HG02938 (cell line): ENCODE measurements around the gene ZBTB47.

Experiments used
- ATAC-seq: cut with Tn5 transposase; IDR thresholded peaks from one replicate; pipeline ENCODE4 v1.9.1; 2021; ENCODE audit warnings: mild to moderate bottlenecking, moderate library complexity; ENCODE audit not compliant: unreplicated experiment

The ZBTB47 gene

DNA sequence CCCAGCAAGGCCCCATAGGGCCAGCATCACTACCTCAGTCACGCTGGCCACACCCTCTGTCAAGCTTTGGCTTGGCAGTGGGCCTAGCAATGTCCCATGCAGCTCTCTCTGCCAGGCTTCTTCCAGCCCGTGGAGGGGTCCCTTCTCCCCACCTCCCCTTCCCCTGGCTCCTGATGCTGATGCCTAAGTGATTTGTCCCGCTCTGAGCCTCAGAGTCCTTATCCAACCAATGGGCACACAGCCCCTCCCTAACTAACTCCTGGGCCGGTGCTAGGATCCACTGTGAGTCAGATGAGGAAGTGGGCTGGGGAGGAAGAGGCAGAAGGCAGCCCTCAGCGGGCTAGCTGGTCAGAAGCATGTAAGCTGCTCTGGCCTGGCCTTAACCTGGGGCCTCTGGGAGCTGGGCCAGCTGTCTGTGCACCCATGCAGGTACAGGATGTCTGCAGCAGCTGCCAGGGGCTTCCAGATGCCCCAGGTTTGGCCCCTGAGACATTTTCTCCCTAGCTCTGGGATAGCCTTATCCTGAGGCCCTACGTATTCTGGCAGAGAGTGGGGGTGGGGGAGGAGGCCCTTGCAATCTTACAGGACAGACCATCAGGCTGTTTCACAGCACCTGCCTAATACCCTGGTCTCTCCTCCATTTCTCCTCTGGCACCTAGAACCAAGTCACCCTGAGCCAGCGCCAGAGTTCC is 740 bp upstream of the ZBTB47 start:
- ATAC-seq, result peak; percentile 70

DNA sequence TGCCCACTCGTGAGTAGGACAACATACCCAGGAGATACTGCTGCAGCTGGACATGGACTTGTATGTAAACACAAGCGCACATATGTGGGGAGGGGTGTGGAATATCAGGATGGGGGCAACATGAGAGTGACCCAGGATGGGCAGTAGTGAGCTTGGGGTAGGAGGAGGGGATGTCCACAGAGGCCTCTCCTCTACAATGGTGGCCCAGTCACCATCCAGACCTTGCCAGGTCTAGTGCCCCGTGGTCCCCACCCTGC is 266 bp upstream of the ZBTB47 start:
- no peak for ATAC-seq

DNA sequence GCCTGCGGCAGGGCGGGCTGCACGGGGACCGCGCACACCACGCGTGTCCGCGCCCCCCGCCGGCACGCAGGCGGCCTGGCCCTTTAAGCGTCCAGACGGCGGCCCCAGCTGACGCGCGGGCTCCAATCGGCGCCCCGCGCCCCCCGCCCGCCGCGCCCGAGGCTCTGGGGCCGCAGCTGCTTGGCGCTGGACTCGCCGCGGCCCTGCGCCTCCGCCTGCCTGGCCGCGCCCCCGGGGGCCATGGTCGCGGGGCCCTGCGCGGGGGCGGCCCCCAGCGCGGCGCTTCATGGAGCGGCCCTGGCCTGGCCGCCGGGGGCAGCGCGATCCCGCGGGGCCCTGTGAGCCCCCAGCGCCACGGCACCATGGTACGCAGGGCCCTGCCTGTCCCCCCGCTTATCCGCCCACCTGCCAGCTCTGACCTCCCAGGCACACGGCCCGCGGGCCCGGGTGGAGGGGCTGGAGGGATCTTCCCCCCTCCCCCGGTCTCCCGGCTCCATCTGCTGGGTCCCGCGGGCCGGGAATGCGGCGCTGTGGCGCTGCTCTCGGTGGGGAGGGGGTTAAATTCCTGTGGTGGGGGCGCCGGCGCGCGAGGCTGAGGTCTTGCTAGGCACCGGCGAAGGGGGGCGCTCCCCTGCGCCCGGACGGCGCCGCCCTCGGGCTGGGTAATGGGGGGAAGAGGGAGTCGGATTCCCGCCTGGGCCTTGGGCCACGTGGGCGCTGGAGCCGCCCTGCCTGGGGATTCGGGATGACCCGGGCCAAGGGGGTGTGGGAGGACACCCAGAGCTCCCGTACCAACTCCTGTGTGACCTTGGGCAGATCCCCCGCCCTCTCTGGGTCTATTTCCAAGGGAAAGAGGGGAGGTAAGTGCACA is 1.1 kb downstream of the ZBTB47 start:
- no peak for ATAC-seq

DNA sequence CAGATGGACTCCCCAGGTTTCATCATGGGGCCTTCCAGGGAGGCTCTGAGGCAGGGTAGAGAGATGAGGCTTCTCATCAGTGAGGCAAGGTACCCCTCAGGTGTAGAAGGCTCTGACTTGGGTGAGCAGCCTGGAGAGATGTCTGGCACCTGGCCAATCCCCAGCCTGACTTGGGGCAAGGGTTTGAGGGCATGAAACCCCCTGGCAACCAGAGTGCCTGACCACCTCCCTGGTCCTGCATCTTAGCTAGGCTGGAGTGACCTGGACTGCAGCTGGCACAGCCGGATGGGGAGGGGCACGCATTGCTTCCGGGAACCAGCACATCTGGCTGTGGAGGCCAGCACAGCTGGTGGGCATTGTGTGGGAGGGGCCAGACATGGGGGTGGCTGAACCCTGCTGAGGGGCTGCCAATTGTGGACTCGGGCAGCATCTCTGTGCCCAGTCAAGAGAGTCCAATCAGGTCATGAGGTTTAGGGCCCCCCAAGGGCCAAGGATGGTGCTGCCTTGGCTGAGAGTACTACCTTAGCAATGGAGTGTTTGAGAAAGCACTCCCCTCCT is 1.9 kb downstream of the ZBTB47 start:
- ATAC-seq, result no peak

DNA sequence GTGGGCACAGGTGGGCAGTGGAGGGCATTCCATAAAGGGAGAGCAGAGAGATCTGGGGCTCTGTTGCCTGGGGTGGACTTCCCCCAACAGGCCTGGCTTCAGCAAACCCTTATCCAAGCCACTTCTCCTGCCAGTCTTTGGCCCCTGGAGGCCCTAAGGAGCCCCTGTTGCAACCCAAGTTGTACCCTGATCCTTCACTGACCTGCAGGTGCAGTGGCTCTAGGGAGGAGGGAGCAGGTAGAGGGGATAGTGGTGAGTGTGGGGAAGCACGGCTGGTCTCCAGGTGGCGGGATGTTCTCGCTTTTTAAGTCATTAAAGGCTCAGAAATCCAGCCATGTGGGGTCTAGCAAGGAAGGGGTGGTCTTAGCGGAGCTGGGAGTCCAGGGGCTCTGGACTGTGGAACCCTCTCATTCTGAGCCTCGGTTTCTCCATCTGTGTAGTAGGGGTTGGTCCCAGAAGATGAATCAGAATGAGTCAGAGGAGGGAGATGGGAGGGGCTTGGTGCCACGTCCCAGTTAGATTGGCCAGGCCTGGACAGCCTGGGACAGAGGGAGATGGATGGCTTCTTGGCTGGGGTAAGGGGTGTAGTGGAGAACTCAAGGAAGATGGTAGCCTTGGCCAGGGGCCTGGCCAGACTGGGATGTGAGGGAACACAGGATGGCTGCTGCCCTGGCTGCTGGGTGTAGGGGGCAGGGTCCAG is 2.6 kb downstream of the ZBTB47 start:
- no peak for ATAC-seq

DNA sequence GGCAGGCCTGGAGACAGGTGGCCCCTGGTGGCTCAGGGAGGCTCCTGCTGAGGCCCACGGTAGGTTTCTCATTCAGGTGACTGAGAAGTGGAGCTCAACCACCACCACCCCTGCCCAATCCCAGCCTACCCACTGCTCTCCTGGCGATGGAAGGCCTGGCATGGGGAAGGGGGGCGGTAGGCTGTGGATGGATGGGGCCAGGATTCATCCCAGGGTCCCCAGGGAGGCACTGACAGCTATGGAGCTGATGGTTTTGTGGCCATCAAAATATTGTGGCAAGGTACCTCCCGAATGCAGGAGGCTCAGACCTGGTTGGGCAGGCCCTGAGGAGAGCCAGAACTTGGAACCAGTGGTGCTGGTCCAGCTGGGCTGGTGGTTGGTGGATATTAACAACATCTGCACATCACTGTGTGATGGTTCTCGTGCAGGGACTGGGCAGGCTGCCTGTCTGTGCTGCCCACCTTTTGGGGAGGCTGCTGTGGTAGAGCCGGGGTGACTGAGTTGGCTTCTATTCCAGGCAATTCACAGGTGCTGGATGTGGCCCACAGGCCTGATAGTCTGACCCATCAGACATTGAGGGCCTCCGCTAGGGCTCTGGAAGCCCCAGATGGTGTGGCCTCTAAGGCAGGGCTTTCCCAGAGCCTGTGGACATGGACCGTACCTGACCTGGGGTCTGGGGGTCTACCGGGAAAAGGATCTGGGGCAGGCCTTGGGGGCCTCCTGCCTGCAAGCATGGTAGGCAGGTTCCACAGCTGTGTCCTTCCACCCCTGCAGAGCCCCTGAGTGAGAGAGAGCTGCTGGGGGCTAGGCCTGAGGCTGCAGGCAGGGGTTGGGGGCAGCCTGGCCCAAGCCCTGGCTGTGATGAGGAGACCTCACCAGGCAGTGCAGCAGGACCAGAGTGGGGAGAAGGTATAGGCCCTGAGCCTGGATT is 3.4 kb downstream of the ZBTB47 start:
- no peak for ATAC-seq

DNA sequence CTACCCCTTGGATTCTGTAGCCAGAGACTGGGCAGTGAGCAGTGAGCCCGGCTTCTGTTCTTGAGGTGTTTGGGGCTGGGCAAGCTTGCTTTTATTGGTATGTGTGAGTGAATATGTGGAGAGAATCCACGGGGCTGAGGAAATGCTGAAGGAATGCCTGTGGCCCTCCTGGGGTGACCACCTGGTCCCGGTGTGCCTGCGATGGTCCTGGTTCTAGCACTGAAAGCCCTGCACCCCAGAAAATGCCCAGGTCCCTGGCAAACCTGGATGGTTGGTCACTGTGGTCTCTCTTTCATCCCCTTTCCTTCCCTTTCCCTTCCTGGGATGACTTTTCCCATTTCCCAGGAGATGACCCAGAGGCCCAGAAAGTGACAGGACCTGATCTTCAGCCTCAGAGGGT is 4.2 kb downstream of the ZBTB47 start:
- ATAC-seq, result no peak

DNA sequence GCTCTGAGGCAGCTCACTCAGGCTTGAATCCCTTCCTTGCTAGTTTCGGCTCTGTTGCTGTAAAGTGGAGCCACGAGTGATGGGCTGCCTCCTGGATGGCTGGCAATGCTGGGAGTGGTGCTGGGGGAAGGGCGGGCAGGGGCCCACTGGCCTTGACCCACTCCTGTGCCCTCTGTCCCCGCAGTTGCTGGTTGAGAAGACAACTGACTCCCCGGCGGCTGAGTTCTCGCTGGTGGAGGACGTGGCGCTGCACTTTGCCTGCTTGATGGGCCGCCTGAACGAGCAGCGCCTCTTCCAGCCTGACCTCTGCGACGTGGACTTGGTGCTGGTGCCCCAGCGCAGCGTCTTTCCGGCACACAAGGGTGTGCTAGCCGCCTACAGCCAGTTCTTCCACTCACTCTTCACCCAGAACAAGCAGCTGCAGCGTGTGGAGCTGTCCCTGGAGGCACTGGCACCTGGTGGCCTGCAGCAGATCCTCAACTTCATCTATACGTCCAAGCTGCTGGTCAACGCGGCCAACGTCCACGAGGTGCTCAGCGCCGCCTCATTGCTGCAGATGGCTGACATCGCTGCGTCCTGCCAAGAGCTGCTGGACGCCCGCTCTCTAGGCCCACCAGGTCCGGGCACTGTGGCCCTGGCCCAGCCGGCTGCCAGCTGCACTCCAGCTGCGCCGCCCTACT is 4.7 kb downstream of the ZBTB47 start:
- no peak for ATAC-seq

DNA sequence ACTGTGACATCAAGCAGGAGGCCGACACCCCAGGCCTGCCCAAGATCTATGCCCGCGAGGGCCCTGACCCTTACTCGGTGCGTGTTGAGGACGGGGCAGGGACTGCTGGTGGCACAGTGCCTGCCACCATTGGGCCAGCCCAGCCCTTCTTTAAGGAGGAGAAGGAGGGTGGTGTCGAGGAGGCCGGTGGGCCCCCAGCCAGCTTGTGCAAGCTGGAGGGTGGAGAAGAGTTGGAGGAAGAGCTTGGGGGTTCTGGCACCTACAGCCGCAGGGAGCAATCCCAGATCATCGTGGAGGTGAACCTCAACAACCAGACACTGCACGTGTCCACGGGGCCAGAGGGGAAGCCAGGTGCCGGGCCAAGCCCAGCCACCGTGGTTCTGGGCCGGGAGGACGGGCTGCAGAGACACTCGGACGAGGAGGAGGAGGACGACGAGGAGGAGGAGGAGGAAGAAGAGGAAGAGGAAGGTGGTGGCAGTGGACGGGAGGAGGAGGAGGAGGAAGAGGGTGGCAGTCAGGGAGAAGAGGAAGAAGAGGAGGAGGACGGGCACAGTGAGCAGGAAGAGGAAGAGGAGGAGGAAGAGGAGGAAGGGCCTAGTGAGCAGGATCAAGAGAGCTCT is 5.4 kb downstream of the ZBTB47 start:
- ATAC-seq, result no peak

DNA sequence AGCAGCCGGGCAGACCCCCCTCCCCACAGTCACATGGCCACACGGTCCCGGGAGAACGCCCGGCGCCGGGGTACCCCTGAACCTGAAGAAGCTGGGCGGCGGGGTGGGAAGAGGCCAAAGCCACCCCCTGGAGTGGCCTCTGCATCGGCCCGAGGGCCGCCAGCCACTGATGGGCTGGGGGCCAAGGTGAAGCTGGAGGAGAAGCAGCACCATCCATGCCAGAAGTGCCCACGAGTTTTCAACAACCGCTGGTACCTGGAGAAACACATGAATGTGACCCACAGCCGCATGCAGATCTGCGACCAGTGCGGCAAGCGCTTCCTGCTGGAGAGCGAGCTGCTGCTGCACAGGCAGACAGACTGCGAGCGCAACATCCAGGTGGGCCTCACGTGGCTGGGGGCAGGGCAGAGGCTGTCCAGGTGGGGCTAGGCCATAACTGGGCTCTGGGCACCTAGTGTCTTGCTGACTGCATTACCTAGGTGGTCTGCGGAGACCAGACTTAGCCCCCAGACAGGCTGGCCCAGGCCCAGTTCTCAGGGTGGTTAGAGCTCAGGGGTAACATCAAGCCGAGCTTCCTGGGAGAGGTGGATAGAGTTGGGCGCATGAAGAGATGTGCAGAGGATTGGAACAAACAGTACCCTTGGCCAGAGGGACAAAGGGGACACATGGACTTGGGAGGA is 6.1 kb downstream of the ZBTB47 start:
- ATAC-seq, result no peak

DNA sequence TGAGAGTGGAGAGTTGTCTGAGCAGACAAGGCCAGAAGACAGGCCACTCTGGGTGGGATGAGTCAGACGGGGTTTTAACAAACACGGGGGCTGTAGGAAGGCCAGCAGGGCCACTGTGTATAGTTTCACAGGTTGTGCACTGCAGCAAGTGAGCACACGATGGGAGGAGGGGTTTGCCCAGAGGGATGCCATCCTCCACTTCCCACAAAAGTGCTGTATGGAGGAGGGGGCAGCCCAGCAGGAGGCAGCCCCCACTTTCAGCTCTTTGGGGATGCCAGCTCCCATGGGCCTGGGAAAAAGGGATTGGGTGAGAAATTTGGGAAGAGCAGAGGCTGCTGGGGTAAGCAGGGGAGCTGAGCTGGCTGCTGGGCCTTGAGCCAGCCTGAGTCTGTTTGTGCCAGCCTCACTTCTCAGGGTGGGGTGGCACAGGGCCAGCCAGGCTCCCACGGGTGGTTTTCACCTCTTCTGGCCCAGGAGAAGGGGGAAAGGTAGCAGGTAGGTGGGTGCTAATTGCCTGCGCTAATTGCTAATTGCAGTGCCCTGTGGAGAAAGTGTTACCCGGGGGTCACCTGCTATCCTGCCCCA is 6.7 kb downstream of the ZBTB47 start:
- ATAC-seq, result no peak

DNA sequence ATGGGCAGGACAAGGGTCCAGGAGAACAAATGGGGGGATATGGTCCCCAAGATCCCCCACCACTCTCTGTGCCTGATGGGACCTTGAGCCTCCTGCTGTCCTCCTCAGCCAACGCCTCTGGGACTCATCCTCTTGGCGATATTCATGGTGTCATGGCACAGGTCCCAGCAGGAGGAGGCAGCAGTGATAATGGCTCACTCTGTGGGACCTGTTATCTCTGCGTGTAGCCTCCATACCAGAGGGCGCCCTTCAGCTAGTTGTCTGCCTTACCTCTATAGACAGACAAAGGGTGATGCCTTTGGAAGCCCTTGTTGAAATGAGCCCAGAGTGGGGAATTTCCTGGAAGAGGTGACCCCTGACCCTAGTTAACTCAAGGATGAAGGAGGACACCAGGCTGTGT is 7.4 kb downstream of the ZBTB47 start:
- no peak for ATAC-seq

DNA sequence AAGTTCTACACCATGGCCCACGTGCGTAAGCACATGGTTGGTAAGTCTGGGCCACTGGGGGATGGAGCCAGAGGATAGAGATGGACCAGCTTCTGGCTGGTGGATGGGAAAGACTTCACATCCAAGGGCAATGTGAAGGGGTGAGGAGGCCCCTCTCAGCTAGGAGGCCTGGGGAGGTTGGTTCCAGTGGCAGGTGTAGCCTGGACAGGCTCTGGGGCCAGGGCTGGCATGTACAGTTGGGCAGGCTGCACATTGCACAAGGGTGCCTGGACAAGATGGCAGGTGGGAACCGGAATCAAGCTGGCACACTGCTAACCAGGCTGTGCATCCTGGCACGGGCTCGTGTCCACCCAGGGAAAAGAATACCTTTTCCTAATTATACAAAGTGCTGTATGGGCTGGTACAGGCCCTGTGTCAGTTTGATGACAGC is 8.1 kb downstream of the ZBTB47 start:
- ATAC-seq, result no peak

DNA sequence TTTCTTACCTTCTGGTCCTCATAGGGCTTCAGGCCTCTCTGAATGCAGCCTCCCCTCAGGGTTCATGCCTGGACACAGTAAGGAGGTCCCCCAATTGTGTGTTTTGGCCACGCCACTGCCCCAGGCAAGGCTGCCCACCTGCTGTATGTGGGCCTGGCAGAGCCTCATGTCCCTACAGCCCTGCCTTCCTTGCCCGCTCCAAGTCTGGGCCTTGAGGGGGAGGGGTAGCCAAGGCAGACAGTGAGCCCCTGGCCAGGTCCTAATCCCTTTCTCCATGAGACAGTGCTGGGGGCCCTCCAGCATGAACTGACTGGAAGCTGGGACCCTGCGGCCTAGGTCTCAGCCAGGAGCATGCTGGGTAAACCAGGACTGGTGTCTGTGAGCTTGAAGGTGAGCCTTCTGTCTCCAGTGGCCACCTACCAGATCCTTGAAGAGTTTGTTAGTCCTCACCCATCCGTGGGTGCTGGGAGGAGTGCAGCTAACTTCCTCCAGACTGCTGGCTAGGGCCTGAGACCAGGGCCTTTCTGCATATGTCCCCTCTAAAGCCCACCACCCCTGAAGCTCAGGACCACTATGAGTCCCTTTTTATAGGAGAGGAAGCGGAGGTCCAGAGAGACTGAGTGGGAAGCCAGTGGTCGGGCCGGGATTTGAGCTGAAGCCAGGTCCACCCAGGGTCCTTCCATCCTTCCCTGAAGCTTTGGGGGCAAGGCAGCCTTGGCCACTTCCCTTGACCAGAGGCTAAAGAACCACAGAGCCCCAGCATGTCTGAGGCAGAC is 8.7 kb downstream of the ZBTB47 start:
- ATAC-seq, result no peak

DNA sequence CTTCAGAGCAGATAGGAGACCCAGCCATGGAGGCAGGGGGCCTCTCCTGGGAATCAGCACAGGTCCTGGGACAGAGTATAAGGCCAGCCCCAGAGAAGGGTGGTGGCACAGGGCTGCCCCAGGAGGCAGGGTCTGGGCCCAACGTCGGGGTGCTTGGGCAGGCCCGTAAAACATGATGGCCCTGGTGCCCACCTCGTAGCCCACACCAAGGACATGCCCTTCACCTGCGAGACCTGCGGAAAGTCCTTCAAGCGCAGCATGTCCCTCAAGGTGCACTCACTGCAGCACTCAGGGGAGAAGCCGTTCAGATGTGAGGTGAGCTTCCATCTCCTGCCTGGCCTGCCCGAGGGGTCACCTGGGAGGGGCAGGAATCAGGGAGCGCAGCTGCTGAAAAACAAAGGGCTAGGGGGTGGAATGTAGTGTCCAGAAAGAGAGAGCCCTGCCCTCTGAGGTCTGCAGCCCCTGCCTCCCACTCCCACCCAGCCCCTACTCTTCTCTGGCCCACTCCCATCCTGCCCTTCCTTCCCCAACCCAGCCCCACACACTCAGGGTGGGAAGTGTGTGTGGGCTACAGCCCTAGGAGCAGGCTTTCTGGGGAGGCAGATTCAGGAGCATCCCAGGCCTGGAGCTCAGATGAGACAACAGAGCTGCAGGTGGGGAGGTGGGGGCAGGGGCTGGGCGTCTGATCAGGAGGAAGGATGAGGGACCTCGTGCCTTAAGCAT is 9.5 kb downstream of the ZBTB47 start:
- no peak for ATAC-seq

DNA sequence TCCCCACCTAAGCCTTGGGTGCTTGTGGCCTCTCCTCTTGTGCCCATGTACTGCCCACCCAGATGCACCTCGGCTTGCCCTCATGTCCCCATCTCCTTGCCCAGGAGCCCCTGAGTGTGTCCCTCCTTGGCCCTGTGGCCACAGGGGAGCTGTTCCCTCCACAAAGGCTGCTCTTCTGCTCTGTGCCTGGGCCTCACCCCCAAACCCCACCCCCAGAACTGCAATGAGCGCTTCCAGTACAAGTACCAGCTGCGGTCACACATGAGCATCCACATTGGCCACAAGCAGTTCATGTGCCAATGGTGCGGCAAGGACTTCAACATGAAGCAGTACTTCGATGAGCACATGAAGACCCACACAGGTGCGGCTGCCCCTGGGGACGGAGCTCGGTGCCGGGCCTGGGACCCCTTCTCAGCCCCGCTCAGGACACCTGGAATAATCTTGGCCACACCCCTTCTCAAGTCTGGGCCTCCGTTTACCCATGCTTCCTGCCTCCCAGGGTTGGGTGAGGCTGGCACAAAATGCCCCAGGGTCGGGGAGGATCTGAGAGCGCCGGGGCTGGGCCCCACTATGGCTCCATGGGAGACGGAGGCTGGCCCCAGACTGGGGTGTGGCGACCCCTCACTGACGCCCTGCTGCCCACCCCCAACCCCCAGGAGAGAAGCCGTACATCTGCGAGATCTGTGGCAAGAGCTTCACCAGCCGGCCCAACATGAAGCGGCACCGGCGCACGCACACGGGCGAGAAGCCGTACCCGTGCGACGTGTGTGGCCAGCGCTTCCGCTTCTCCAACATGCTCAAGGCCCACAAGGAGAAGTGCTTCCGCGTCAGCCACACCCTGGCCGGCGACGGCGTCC is 10.3 kb downstream of the ZBTB47 start:
- no peak for ATAC-seq
